ENCODE measurements around the gene STARD13.
"Not testable (repeated sequence)": the region's sequence is repeated elsewhere in the genome, so short reads cannot be mapped to it uniquely, and the experiment has no call there.

STARD13 gene

GRCh38 chr13:33244210-33244906 is 41.2 kb downstream of the STARD13 start:
- Histone ChIP-seq H3K9me3 (ENCODE audit: control insufficient read depth, insufficient read depth, low read length) (peaks cover 3% of the 10 kb centered on the region), H3K9ac (ENCODE audit: low read depth, low read length) (no peak overlapping the region), H3K4me1 (ENCODE audit: insufficient read depth, low read length) (no peaks in the 10 kb centered on the region), H3K36me3 (ENCODE audit: insufficient read depth, low read length) (no peaks in the 10 kb centered on the region; the same call in 1 of the 2 replicates)

GRCh38 chr13:33242984-33243617 is 42.5 kb downstream of the STARD13 start:
- Histone ChIP-seq H3K4me1 (ENCODE audit: insufficient read depth, low read length) (no peaks in the 10 kb centered on the region), H3K36me3 (ENCODE audit: insufficient read depth, low read length) (no peaks in the 10 kb centered on the region; the same call in 1 of the 2 replicates), H3K9ac (ENCODE audit: low read depth, low read length) (no peak overlapping the region), H3K9me3 (ENCODE audit: control insufficient read depth, insufficient read depth, low read length) (peaks cover 3% of the 10 kb centered on the region)

GRCh38 chr13:33242372-33242771 is 43.2 kb downstream of the STARD13 start:
- not testable (repeated sequence) for H3K9me3 ChIP-seq (ENCODE audit: control insufficient read depth, insufficient read depth, low read length); H3K36me3 ChIP-seq (ENCODE audit: insufficient read depth, low read length); H3K4me1 ChIP-seq (ENCODE audit: insufficient read depth, low read length); H3K9ac ChIP-seq (ENCODE audit: low read depth, low read length)

GRCh38 chr13:33236021-33236420 is 49.5 kb downstream of the STARD13 start:
- H3K4me1 ChIP-seq (ENCODE audit: insufficient read depth, low read length) = no peaks in the 10 kb centered on the region
- no peaks in the 10 kb centered on the region for H3K36me3 ChIP-seq (ENCODE audit: insufficient read depth, low read length)
- H3K9ac ChIP-seq (ENCODE audit: low read depth, low read length) = no peak overlapping the region
- H3K9me3 ChIP-seq (ENCODE audit: control insufficient read depth, insufficient read depth, low read length) = peaks cover 3% of the 10 kb centered on the region

DNA sequence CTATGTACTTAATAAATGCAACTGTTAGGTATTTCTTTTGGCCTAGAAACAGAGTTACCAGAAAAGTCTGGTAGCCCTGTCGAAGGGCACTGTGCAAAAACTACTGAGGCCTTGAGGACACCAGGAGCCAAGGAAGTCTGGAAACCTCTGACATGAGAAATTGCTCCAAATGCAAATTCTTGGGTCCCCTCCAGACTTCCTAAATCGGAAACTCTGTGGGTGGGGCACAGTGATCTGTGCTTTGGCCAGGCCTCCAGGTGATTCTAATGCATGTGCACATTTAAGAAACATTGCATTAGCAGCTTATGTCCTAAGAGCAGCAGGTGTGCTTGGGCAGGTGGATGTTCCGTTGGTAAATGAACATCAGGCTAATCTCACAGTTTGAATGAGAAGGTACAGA is 50.0 kb downstream of the STARD13 start:
- Histone ChIP-seq H3K36me3 (ENCODE audit: insufficient read depth, low read length) (no peaks in the 10 kb centered on the region), H3K9me3 (ENCODE audit: control insufficient read depth, insufficient read depth, low read length) (peaks cover 3% of the 10 kb centered on the region), H3K4me1 (ENCODE audit: insufficient read depth, low read length) (0 out of 2 replicates have a peak, but pooled peaks cover under 1% of the 10 kb centered on the region), H3K9ac (ENCODE audit: low read depth, low read length) (no peak overlapping the region)

GRCh38 chr13:33235078-33235477 is 50.5 kb downstream of the STARD13 start:
- Histone ChIP-seq H3K9ac (ENCODE audit: low read depth, low read length) (no peak overlapping the region), H3K4me1 (ENCODE audit: insufficient read depth, low read length) (peaks cover 5% of the 10 kb centered on the region; the same call in 1 of the 2 replicates), H3K9me3 (ENCODE audit: control insufficient read depth, insufficient read depth, low read length) (peaks cover 3% of the 10 kb centered on the region), H3K36me3 (ENCODE audit: insufficient read depth, low read length) (no peaks in the 10 kb centered on the region)

DNA sequence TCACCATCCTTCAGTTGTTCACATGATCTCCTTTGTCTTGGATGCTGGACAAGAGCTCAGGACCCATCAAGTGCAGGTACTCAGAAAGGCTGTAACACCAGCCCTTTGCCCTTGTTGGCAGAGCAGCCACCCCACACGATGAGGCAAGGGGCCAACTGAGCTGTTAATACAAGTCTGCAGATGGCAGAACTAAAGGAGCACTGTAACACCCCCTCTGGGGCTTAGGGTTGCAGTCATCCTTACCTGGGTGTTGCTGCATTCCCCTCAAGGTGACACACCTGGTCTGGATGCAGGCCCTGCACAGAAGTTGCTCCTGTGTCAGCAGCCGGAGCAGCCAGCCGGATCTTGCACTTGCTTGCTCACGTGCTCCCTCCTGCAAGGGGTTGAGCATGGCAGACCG is 52.0 kb downstream of the STARD13 start:
- H3K4me1 ChIP-seq (ENCODE audit: insufficient read depth, low read length) = peaks cover 21% of the 10 kb centered on the region

DNA sequence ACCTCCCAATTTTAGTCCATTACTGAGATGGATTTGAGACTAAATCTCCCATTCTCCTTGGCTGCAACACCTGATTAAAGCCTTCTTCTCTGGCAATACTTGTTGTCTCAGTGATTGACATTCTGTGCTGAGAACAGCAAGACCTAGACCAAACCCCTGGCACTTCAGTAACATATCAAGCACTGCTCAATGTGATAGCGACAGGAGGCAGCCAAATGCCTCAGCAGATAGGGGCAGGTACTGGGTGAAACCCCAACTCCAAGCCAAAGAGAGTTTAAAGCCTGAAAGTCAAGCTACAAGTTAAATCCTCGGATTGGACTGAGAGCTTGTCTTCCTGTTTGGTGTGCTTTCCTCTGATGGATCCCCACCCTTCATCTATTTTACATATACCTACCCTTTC is 52.7 kb downstream of the STARD13 start:
- no peaks in the 10 kb centered on the region; the same call in 1 of the 2 replicates for H3K9me3 ChIP-seq (ENCODE audit: control insufficient read depth, insufficient read depth, low read length)
- peaks cover 26% of the 10 kb centered on the region for H3K4me1 ChIP-seq (ENCODE audit: insufficient read depth, low read length)
- H3K9ac ChIP-seq (ENCODE audit: low read depth, low read length) = no peak overlapping the region
- no peaks in the 10 kb centered on the region for H3K36me3 ChIP-seq (ENCODE audit: insufficient read depth, low read length)

More for the DNA sequence above, 52.0 kb downstream of the STARD13 start:
- H3K9ac ChIP-seq (ENCODE audit: low read depth, low read length) = no peak overlapping the region
- H3K9me3 ChIP-seq (ENCODE audit: control insufficient read depth, insufficient read depth, low read length) = no peaks in the 10 kb centered on the region; the same call in none of the 2 replicates
- H3K36me3 ChIP-seq (ENCODE audit: insufficient read depth, low read length) = no peaks in the 10 kb centered on the region

DNA sequence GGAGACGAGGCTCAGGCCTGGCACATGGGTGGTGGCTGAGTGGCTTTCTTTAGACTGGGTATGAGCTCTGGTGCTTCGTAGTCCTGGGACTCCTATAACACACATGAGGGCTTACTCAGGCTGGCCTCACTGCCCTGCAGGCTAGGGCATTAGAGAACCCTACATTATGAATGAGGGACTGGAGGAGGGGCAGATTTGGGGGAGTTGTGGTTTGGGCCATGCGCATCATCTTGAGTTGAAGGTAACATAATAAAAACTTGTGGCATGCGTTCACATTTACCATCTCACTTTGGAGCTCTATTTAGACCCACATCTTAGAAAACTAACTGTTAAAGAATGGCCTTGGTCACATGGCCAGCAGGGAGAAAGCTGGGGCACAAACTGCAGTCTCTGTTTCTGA is 54.2 kb downstream of the STARD13 start:
- Histone ChIP-seq H3K4me1 (ENCODE audit: insufficient read depth, low read length) (peaks cover 31% of the 10 kb centered on the region), H3K9me3 (ENCODE audit: control insufficient read depth, insufficient read depth, low read length) (no peaks in the 10 kb centered on the region; the same call in 1 of the 2 replicates), H3K36me3 (ENCODE audit: insufficient read depth, low read length) (no peaks in the 10 kb centered on the region), H3K9ac (ENCODE audit: low read depth, low read length) (no peak overlapping the region)

- H3K9me3 ChIP-seq (ENCODE audit: control insufficient read depth, insufficient read depth, low read length) = no peaks in the 10 kb centered on the region; the same call in 1 of the 2 replicates
- H3K4me1 ChIP-seq (ENCODE audit: insufficient read depth, low read length) = peaks cover 31% of the 10 kb centered on the region
- H3K9ac ChIP-seq (ENCODE audit: low read depth, low read length) = no peak overlapping the region
- no peaks in the 10 kb centered on the region; the same call in 1 of the 2 replicates for H3K36me3 ChIP-seq (ENCODE audit: insufficient read depth, low read length)
These were observed 55.2 kb downstream of the STARD13 start for GRCh38 chr13:33230178-33230881.

DNA sequence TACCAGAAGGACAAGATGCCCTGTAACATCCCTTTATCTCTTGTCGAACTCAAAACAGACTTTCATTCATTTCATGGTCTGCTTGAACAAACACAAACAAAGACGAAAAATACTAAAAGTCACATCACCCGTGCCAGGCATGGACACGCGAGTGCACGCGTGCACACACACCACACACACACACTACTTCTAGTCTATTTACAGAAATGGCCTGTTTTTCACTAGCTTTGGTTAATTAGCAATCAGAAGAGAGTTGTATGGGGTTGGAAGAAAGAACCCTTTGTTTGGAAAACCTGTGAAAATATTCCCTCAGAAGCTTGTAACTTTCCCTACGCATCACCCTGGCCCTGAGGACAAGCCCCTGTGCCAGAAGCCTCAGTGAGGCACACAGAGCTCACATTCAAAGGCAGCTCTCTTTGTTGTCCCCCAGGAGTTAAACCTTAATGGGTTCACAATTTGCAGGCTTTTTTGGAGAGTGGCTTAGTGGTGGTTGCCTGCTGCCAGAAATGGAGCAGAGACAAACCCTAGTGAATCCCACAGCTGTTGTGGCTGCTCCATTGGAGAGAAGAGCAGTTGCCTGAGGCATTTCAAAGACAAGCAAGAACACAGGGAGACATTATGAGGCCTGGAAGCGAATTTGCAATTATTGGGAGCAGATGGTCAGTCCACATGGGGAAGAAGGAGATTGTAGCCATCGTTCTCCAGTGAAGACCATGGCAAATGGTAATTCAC is 55.9 kb downstream of the STARD13 start:
- Histone ChIP-seq H3K36me3 (ENCODE audit: insufficient read depth, low read length) (no peaks in the 10 kb centered on the region; the same call in 1 of the 2 replicates), H3K9ac (ENCODE audit: low read depth, low read length) (no peak overlapping the region), H3K9me3 (ENCODE audit: control insufficient read depth, insufficient read depth, low read length) (no peaks in the 10 kb centered on the region; the same call in 1 of the 2 replicates), H3K4me1 (ENCODE audit: insufficient read depth, low read length) (peaks cover 31% of the 10 kb centered on the region)

DNA sequence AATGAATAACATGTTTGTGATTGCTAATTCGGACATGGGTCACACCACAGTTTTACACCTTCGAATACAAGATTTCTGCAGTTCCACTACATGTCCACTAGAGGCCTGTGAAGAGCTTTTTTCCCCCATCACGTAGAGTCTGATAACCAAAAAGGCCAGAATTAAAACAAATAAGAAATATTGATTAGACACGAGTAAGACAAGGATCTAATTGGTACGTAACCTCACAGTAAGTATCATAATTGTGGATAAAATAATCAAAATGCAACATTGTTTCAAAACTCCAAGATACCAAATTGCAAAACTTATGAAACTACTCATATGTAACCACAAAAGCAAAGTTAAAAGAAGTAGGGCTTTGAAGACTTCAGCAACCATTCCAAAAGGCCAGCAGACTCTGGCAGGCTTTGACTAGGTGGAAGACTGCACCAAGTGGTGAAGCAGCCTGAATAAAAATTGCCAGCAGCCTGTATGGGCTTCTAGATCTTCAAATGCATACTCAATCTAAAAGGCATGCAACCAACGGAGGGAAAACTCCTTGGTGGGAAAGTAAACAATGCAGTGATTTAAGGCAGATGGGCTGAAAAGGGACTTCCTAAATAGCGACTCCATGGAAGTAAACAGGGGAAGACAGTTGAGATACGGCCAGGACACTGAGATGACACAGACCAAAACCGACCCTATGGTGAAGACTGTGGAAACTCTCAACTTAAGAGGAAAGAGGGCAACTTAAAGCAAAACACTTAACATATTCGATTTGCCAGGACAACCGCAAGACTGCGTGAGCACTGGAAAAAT is 56.7 kb downstream of the STARD13 start:
- Histone ChIP-seq H3K9me3 (ENCODE audit: control insufficient read depth, insufficient read depth, low read length) (no peaks in the 10 kb centered on the region; the same call in 1 of the 2 replicates), H3K9ac (ENCODE audit: low read depth, low read length) (no peak overlapping the region), H3K36me3 (ENCODE audit: insufficient read depth, low read length) (no peaks in the 10 kb centered on the region; the same call in 1 of the 2 replicates), H3K4me1 (ENCODE audit: insufficient read depth, low read length) (peaks cover 31% of the 10 kb centered on the region)

- Histone ChIP-seq H3K9ac (ENCODE audit: low read depth, low read length) (no peak overlapping the region), H3K4me1 (ENCODE audit: insufficient read depth, low read length) (peaks cover 31% of the 10 kb centered on the region), H3K36me3 (ENCODE audit: insufficient read depth, low read length) (no peaks in the 10 kb centered on the region; the same call in 1 of the 2 replicates), H3K9me3 (ENCODE audit: control insufficient read depth, insufficient read depth, low read length) (no peaks in the 10 kb centered on the region; the same call in 1 of the 2 replicates)
These were observed 57.5 kb downstream of the STARD13 start for GRCh38 chr13:33227927-33228647.

All from ES-I3 (cell line).